22Rv1 (cell line): ENCODE measurements around the gene LRRC4B.

Source experiments
- CTCF ChIP-seq: fragments of 450-650 bp; IDR thresholded peaks from 2 replicates; pipeline ENCODE4 v1.5.1; 2017; ENCODE audit warnings: mild to moderate bottlenecking
- ZFX ChIP-seq: fragments of 450-650 bp; IDR thresholded peaks from 2 replicates; pipeline ENCODE4 v1.6.1; 2017; ENCODE audit warnings: antibody characterized with exemption, borderline replicate concordance

GRCh38 chr19:50481351-50482149 is 86.7 kb downstream of the LRRC4B start:
- TF ChIP-seq CTCF, result no peak
- TF ChIP-seq ZFX, result no peak
